HepG2 (cell line): ENCODE measurements around the gene VPS50. TPM values are rescaled to one million over a fixed set of nuclear protein-coding genes. Genes with fewer than 3 reads are reported as not detected.

Experiments
- GLMP ChIP-seq: sonication (generic); formaldehyde crosslinking; IDR thresholded peaks from 2 replicates; pipeline ENCODE4 v1.9.0; 2021; ENCODE audit warnings: missing genetic modification reagents, mild to moderate bottlenecking, borderline replicate concordance
- JUND ChIP-seq: sonication (generic); formaldehyde crosslinking; IDR thresholded peaks from 2 replicates; pipeline ENCODE4 v1.8.0; 2022; ENCODE audit warnings: mild to moderate bottlenecking, missing genetic modification reagents
- KLF12 ChIP-seq: sonication (generic); formaldehyde crosslinking; IDR thresholded peaks from 2 replicates; pipeline ENCODE4 v1.4.0; 2020; ENCODE audit warnings: missing genetic modification reagents, borderline replicate concordance
- MAX ChIP-seq: IDR thresholded peaks from 2 replicates; pipeline ENCODE4 v1.6.1; 2012; ENCODE audit warnings: inconsistent platforms
- MIER3 ChIP-seq: IDR thresholded peaks from 2 replicates; pipeline ENCODE4 v1.6.1; 2016; ENCODE audit warnings: missing compliant biosample characterization, borderline replicate concordance
- PAXIP1 ChIP-seq: sonication (generic); formaldehyde crosslinking; conservative IDR thresholded peaks from 2 replicates; pipeline ENCODE4 v1.4.0; 2020; ENCODE audit warnings: mild to moderate bottlenecking, missing genetic modification reagents, moderate library complexity
- PCBP2 ChIP-seq: fragments of 200-400 bp; formaldehyde crosslinking; optimal IDR thresholded peaks from 2 replicates; pipeline ENCODE3; 2018; ENCODE audit warnings: low read length, low read depth; ENCODE audit not compliant: poor library complexity, severe bottlenecking
- SCMH1 ChIP-seq: sonication (generic); formaldehyde crosslinking; IDR thresholded peaks from 2 replicates; pipeline ENCODE4 v1.9.0; 2021; ENCODE audit warnings: missing genetic modification reagents, mild to moderate bottlenecking, borderline replicate concordance
- TCF12 ChIP-seq, 2 experiments: fragments of 450-650 bp in 1 of 2; sonication (generic) in 1 of 2; formaldehyde crosslinking in 1 of 2; IDR thresholded peaks; 2 replicates each; pipeline versions ENCODE4 v1.6.1 to v1.8.0; 2017 to 2022; ENCODE audit warnings: antibody characterized with exemption in 1 of 2, mild to moderate bottlenecking in 1 of 2, missing genetic modification reagents in 1 of 2, moderate library complexity in 1 of 2
- YEATS4 ChIP-seq: sonication (generic); formaldehyde crosslinking; IDR thresholded peaks from 2 replicates; pipeline ENCODE4 v1.4.0; 2020; ENCODE audit warnings: missing genetic modification reagents, borderline replicate concordance
- ZNF550 ChIP-seq: sonication (generic); formaldehyde crosslinking; IDR thresholded peaks from 2 replicates; pipeline ENCODE4 v1.4.0; 2020; ENCODE audit warnings: mild to moderate bottlenecking, missing genetic modification reagents, borderline replicate concordance
- ZNF558 ChIP-seq: sonication (generic); formaldehyde crosslinking; IDR thresholded peaks from 2 replicates; pipeline ENCODE4 v1.9.0; 2022; ENCODE audit warnings: mild to moderate bottlenecking, missing genetic modification reagents, borderline replicate concordance
- ZNF710 ChIP-seq: sonication (generic); formaldehyde crosslinking; IDR thresholded peaks from 2 replicates; pipeline ENCODE4 v1.5.0; 2020; ENCODE audit warnings: mild to moderate bottlenecking, missing genetic modification reagents, borderline replicate concordance
- ZNF878 ChIP-seq: sonication (generic); formaldehyde crosslinking; IDR thresholded peaks from 2 replicates; pipeline ENCODE4 v1.8.1; 2023; ENCODE audit warnings: mild to moderate bottlenecking, missing genetic modification reagents, moderate library complexity
- polyA plus RNA-seq, 8 experiments: library from polyadenylated mRNA; depleted of rRNA in 3 of 8; stranded (reverse) in 7 of 8; unstranded in 1 of 8; fragments of >200 nt; fragmentation: Illumina TruSeq in 4 of 8; extraction: Trizol in 4 of 8; gene quantifications; 2 replicates each; pipeline versions ENCODE4 v1.2.1 to v1.2.3, GENCODE V29; 2011 to 2016; ENCODE audit warnings: low read depth in 4 of 8, missing spikeins in 1 of 8, mixed read lengths in 1 of 8; ENCODE audit not compliant: insufficient read depth in 1 of 8
- total RNA-seq, 5 experiments: library from RNA; depleted of rRNA; stranded (reverse); fragments of >200 nt; fragmentation: Illumina TruSeq; extraction: Trizol; gene quantifications; 2 replicates each; pipeline ENCODE4 v1.2.3, GENCODE V29; 2016; ENCODE audit warnings: low read depth in 1 of 5
- TF ChIP-seq, protein P1 (sequence below), 2 experiments: sonication (generic) in 1 of 2; formaldehyde crosslinking in 1 of 2; IDR thresholded peaks; 2 replicates each; pipeline versions ENCODE4 v1.4.0 to v1.6.1; 2016 to 2020; ENCODE audit warnings: borderline replicate concordance in 1 of 2, low read depth in 1 of 2, mild to moderate bottlenecking in 1 of 2, missing genetic modification reagents in 1 of 2

Gene VPS50
- total and polyA plus RNA-seq, 2 of the 13 experiments (the other 11 are each of a cell fraction or from before 2014, with no cell fraction given): 10.3 to 20.4 TPM

GRCh38 chr7:93231799-93232672 is at the start of gene VPS50 (continued):
- TF ChIP-seq ZNF710 (CRISPR knock-in tag) (no peak), MIER3 (no peak; the same call in 1 of the 2 replicates), TCF12 (IDR thresholded peaks at IDR 0.05) (no peak), TCF12 (CRISPR knock-in tag; IDR thresholded peaks at IDR 0.05) (no peak), PCBP2 (no peak), KLF12 (CRISPR knock-in tag) (no peak), PAXIP1 (CRISPR knock-in tag) (no peak), MAX (peak; percentile 93), ZNF550 (CRISPR knock-in tag) (no peak), SCMH1 (CRISPR knock-in tag) (no peak), YEATS4 (peak; percentile 63), ZNF878 (CRISPR knock-in tag) (no peak), JUND (CRISPR knock-in tag) (no peak), ZNF558 (peak; percentile 30; the same call in 1 of the 2 replicates), GLMP (CRISPR knock-in tag) (no peak)
- TF ChIP-seq, protein P1, sequence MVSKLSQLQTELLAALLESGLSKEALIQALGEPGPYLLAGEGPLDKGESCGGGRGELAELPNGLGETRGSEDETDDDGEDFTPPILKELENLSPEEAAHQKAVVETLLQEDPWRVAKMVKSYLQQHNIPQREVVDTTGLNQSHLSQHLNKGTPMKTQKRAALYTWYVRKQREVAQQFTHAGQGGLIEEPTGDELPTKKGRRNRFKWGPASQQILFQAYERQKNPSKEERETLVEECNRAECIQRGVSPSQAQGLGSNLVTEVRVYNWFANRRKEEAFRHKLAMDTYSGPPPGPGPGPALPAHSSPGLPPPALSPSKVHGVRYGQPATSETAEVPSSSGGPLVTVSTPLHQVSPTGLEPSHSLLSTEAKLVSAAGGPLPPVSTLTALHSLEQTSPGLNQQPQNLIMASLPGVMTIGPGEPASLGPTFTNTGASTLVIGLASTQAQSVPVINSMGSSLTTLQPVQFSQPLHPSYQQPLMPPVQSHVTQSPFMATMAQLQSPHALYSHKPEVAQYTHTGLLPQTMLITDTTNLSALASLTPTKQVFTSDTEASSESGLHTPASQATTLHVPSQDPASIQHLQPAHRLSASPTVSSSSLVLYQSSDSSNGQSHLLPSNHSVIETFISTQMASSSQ (IDR thresholded peaks at IDR 0.05; ENCODE audit: low read depth): 0 out of 2 replicates have a peak, but pooled peaks have one; percentile 54
- TF ChIP-seq, protein P1 (CRISPR knock-in tag; IDR thresholded peaks at IDR 0.05; ENCODE audit: borderline replicate concordance): 0 out of 2 replicates have a peak, but pooled peaks have one; percentile 65
